Heart right ventricle (tissue), 16 donors: ENCODE data around the gene HOXA11. TPM values are rescaled to one million over a fixed set of nuclear protein-coding genes. Genes with fewer than 3 reads are reported as not detected.

Source experiments
- ATAC-seq, 8 donors: fragments of 200-7000 bp; cut with Tn5 transposase; one replicate each; pipeline ENCODE4 v1.9.1; 2020; ENCODE audit warnings: mild to moderate bottlenecking in 8 of 8, moderate library complexity in 8 of 8, moderate number of reproducible peaks in 1 of 8
- DNase-seq, 2 donors: peaks; one replicate each; pipeline ENCODE4 v3.0.0-alpha.2; 2020
- H3K27ac ChIP-seq, 10 donors: fragments of 200-600 bp; sonication (generic) in 2 of 10; one replicate each; pipeline versions ENCODE4 v1.5.0 to v1.8.0; 2020 to 2022; ENCODE audit warnings: mild to moderate bottlenecking in 3 of 10
- H3K27me3 ChIP-seq, 7 donors: fragments of 200-600 bp; one replicate each; pipeline ENCODE4 v1.8.0; 2021 to 2022; ENCODE audit warnings: mild to moderate bottlenecking in 2 of 7
- H3K36me3 ChIP-seq, 9 donors: fragments of 200-600 bp; sonication (generic) in 1 of 9; one replicate each; pipeline versions ENCODE4 v1.5.0 to v1.8.0; 2020 to 2022; ENCODE audit warnings: mild to moderate bottlenecking in 2 of 9
- H3K4me1 ChIP-seq, 9 donors: fragments of 200-600 bp; sonication (generic) in 1 of 9; one replicate each; pipeline versions ENCODE4 v1.5.0 to v1.8.0; 2020 to 2022; ENCODE audit warnings: mild to moderate bottlenecking in 4 of 9
- H3K4me3 ChIP-seq, 10 donors: fragments of 200-600 bp; sonication (generic) in 2 of 10; one replicate each; pipeline versions ENCODE4 v1.5.0 to v1.8.0; 2020 to 2022; ENCODE audit warnings: mild to moderate bottlenecking in 7 of 10, moderate library complexity in 2 of 10
- H3K9me3 ChIP-seq, 11 donors: fragments of 200-600 bp in 10 of 11; sonication (generic) in 2 of 11; one replicate each; pipeline versions ENCODE4 v1.5.0 to v1.8.0; 2013 to 2022; ENCODE audit warnings: mild to moderate bottlenecking in 2 of 11, control low read depth in 1 of 11, moderate library complexity in 1 of 11
- CTCF ChIP-seq, 9 donors: fragments of 200-600 bp; sonication (generic) in 2 of 9; IDR thresholded peaks; one replicate each; pipeline versions ENCODE4 v1.5.0 to v1.8.0; 2021 to 2022; ENCODE audit warnings: antibody characterized with exemption in 9 of 9, mild to moderate bottlenecking in 5 of 9, moderate library complexity in 1 of 9
- WGBS, 2 donors: extraction: QIAGEN DNeasy Blood & Tissue Kit; methylation state at CpG; one replicate each; pipeline ENCODE4 v1.1.7; 2013; ENCODE audit warnings: inconsistent platforms in 1 of 2; 5-methylcytosine and 5-hydroxymethylcytosine counted together
- intact Hi-C, 10 donors: fragments of 100-400 bp; cut with DNase I; formaldehyde crosslinking; loops; one replicate each; pipeline versions ENCODE4 v1.11.1 to v1.14.2; 2022
- long read RNA-seq, 3 donors: library from polyadenylated mRNA; unstranded; transcript quantifications; one replicate each; pipeline ENCODE4 v2.0.0, GENCODE V29; 2020 to 2021
- polyA plus RNA-seq, 2 donors: library from polyadenylated mRNA; stranded (reverse); fragments of 200-250 nt; gene quantifications; one replicate each; pipeline ENCODE4 v1.2.3, GENCODE V29; 2013
- total RNA-seq, 10 donors: library from RNA; stranded (reverse); fragmentation: NEBNext Ultra II Directional in 3 of 10; extraction: Animal tissue kit (Norgen Biotek cat#: 25700) in 3 of 10; gene quantifications; one replicate each; pipeline versions ENCODE4 v1.2.1 to v1.2.4, GENCODE V29; 2021 to 2023
- donor health status: Arrhythmogenic right ventricular cardiomyopathy.
- donor health status: ischemic (EF 13 %, LVEDD 7.1; RV severe dilation, severe dysfunction).
- donor health status: healthy with polysubstance abuse.
- donor health status: DM: no; HTN: yes; CAD: no.
- donor health status: DM: no; HTN: no; CAD: no.
- donor health status: ischemic (EF 25% LVEDD 6.9; RV normal size, moderate dysfunction).
- donor health status: ischemic (EF 25% LVEDD 5.7; RV mildly dilated, moderate dysfunction).
- donor health status: healthy.
- donor health status: DM: yes; HTN: yes; CAD: no.
- donor health status: Ischemic cardiomyopathy.
- donor health status: ischemic (EF 35%, LVEDD 5.7; RV mildly dilated, moderate dysfunction).
- donor health status: nonischemic (EF 11% LVEDD 7.7; RV severe dilation, severe dysfunction).
- donor health status: DM: yes; HTN: yes; CAD: no.
- donor health status: PGD.
- donor health status: ischemic (EF 29% LVEDD 5.4; RV normal size, mild dysfunction).
- donor health status: nonischemic (EF 23%, LVEDD 6.1; RV moderate dilation, normal function).

HOXA11 gene
- total RNA-seq (not detected), polyA plus RNA-seq (not detected)
- long read RNA-seq, donor 1, result 0 reads
- long read RNA-seq, donor 2, result 0 reads
- long read RNA-seq, donor 3, result 0 reads

- no peak for TF ChIP-seq CTCF (IDR thresholded peaks at IDR 0.05)
- H3K27me3 ChIP-seq, result peaks cover 69 to 100% (median 100%) of the 10 kb centered on the region in 7 donors
- H3K9me3 ChIP-seq, result no peaks in the 10 kb centered on the region
- WGBS, 2 donors, result 5 to 6% methylated on average over 43 of the region's 43 CpGs
- H3K27ac ChIP-seq, result peak within 1 kb of the TSS in 1 of 10 donors; percentile 5
- ATAC-seq, result peak in 1 of 8 donors; percentile 5
- H3K36me3 ChIP-seq, result no peaks in the 10 kb centered on the region
- H3K4me3 ChIP-seq, result peak within 1 kb of the TSS; percentile 12 to 48 (median 36)
- no peak for DNase-seq
- intact Hi-C loops, result no loop called here
- H3K4me1 ChIP-seq, result peaks cover 8 to 53% (median 36%) of the 10 kb centered on the region in 9 donors
These were observed at the start of gene HOXA11 for GRCh38 chr7:27185013-27185853. Gene HOXA11 (minus strand): TSS chr7:27185232. CDS start chr7:27185144, 88 bp downstream.

GRCh38 chr7:27229448-27229847 lies 44.4 kb upstream of the HOXA11 start:
- intact Hi-C loops, result loop anchor here in 1 of 10 donors (10.0 kb wide), 1 partner anchor 345 kb away; no protein-coding TSS in a partner anchor
- no peak for TF ChIP-seq CTCF (IDR thresholded peaks at IDR 0.05)
- no peaks in the 10 kb centered on the region for H3K36me3 ChIP-seq
- DNase-seq (no peak), ATAC-seq (no peak)
- no peak overlapping the region for H3K4me3 ChIP-seq
- H3K27ac ChIP-seq, result no peak overlapping the region
- H3K27me3 ChIP-seq, result peaks cover 14 to 94% (median 75%) of the 10 kb centered on the region in 7 donors
- WGBS, 2 donors, result 80 to 81% methylated on average over 4 of the region's 4 CpGs
- peaks cover 0 to 7% (median 3%) of the 10 kb centered on the region in 9 donors for H3K4me1 ChIP-seq
- H3K9me3 ChIP-seq, result no peaks in the 10 kb centered on the region

GRCh38 chr7:27224983-27225934 lies 40.2 kb upstream of the HOXA11 start:
- WGBS, 2 donors, result 4 to 7% methylated on average over 61 of the region's 61 CpGs
- peak in 1 of 8 donors; percentile 53 for ATAC-seq

More at GRCh38 chr7:27224983-27225934, 40.2 kb upstream of the HOXA11 start:
- Histone ChIP-seq H3K36me3 (no peaks in the 10 kb centered on the region), H3K4me1 (peaks cover 0 to 11% (median 4%) of the 10 kb centered on the region in 9 donors), H3K27me3 (peaks cover 28 to 97% (median 89%) of the 10 kb centered on the region in 7 donors), H3K4me3 (no peak overlapping the region), H3K27ac (no peak overlapping the region), H3K9me3 (no peaks in the 10 kb centered on the region)
- DNase-seq, result no peak
- intact Hi-C loops, result loop anchor here in 1 of 10 donors (10.0 kb wide), 1 partner anchor 350 kb away; no protein-coding TSS in a partner anchor
- no peak for TF ChIP-seq CTCF (IDR thresholded peaks at IDR 0.05)
